ENCODE data around the gene FPR2. TPM values are rescaled to one million over a fixed set of nuclear protein-coding genes. Genes with fewer than 3 reads are reported as not detected.

FPR2 gene
- total RNA-seq, 1 donor from 2014 or later, result not detected

- TF ChIP-seq CTCF (IDR thresholded peaks at IDR 0.05; ENCODE audit: insufficient read depth, low read length, severe bottlenecking), result no peak
- Histone ChIP-seq H3K36me3 (ENCODE audit: control insufficient read depth, insufficient read depth, low read length) (no peaks in the 10 kb centered on the region), H3K4me3 (ENCODE audit: low read depth, low read length) (no peak overlapping the region), H3K27me3 (ENCODE audit: control insufficient read depth, insufficient read depth, low read length) (no peaks in the 10 kb centered on the region)
- DNase-seq (ENCODE audit: low read depth), result no peak
- no peak for FAIRE-seq
Observed at GRCh38 chr19:51743405-51743804, 17.6 kb upstream of the FPR2 start.

- TF ChIP-seq CTCF (IDR thresholded peaks at IDR 0.05; ENCODE audit: insufficient read depth, low read length, severe bottlenecking), result no peak
Observed at GRCh38 chr19:51746731-51747130, 14.2 kb upstream of the FPR2 start.

GRCh38 chr19:51749979-51750378 is 11.0 kb upstream of the FPR2 start:
- TF ChIP-seq CTCF (IDR thresholded peaks at IDR 0.05; ENCODE audit: insufficient read depth, low read length, severe bottlenecking), result no peak
- H3K36me3 ChIP-seq (ENCODE audit: control insufficient read depth, insufficient read depth, low read length), result no peaks in the 10 kb centered on the region
- no peak overlapping the region for H3K4me3 ChIP-seq (ENCODE audit: low read depth, low read length)
- H3K27me3 ChIP-seq (ENCODE audit: control insufficient read depth, insufficient read depth, low read length), result no peaks in the 10 kb centered on the region
- FAIRE-seq (no peak), DNase-seq (ENCODE audit: low read depth) (no peak)

More at GRCh38 chr19:51746731-51747130, 14.2 kb upstream of the FPR2 start:
- DNase-seq (ENCODE audit: low read depth), result no peak
- Histone ChIP-seq H3K36me3 (ENCODE audit: control insufficient read depth, insufficient read depth, low read length) (no peaks in the 10 kb centered on the region), H3K4me3 (ENCODE audit: low read depth, low read length) (no peak overlapping the region), H3K27me3 (ENCODE audit: control insufficient read depth, insufficient read depth, low read length) (no peaks in the 10 kb centered on the region)
- FAIRE-seq, result peak; percentile 62

- Histone ChIP-seq H3K27me3 (ENCODE audit: control insufficient read depth, insufficient read depth, low read length) (no peaks in the 10 kb centered on the region), H3K36me3 (ENCODE audit: control insufficient read depth, insufficient read depth, low read length) (no peaks in the 10 kb centered on the region), H3K4me3 (ENCODE audit: low read depth, low read length) (no peak overlapping the region)
- FAIRE-seq, result no peak
- no peak for TF ChIP-seq CTCF (IDR thresholded peaks at IDR 0.05; ENCODE audit: insufficient read depth, low read length, severe bottlenecking)
- no peak for DNase-seq (ENCODE audit: low read depth)
Observed at GRCh38 chr19:51750400-51751094, 10.4 kb upstream of the FPR2 start.

- DNase-seq (ENCODE audit: low read depth) (peak; percentile 10), FAIRE-seq (no peak)
- no peak for TF ChIP-seq CTCF (IDR thresholded peaks at IDR 0.05; ENCODE audit: insufficient read depth, low read length, severe bottlenecking)
- Histone ChIP-seq H3K27me3 (ENCODE audit: control insufficient read depth, insufficient read depth, low read length) (no peaks in the 10 kb centered on the region), H3K36me3 (ENCODE audit: control insufficient read depth, insufficient read depth, low read length) (no peaks in the 10 kb centered on the region), H3K4me3 (ENCODE audit: low read depth, low read length) (no peak within 1 kb of the TSS)
Observed at GRCh38 chr19:51751655-51752054, 9.3 kb upstream of the FPR2 start, which contains the start of gene FPR1. Gene FPR1, minus strand, starts transcription at chr19:51751878. Its CDS starts 4,884 bp downstream, at chr19:51746994.

- TF ChIP-seq CTCF (IDR thresholded peaks at IDR 0.05; ENCODE audit: insufficient read depth, low read length, severe bottlenecking), result no peak
- no peak for FAIRE-seq
Observed at GRCh38 chr19:51754109-51754508, 6.9 kb upstream of the FPR2 start.

More at GRCh38 chr19:51754109-51754508, 6.9 kb upstream of the FPR2 start:
- no peak for DNase-seq (ENCODE audit: low read depth)
- Histone ChIP-seq H3K27me3 (ENCODE audit: control insufficient read depth, insufficient read depth, low read length) (no peaks in the 10 kb centered on the region), H3K36me3 (ENCODE audit: control insufficient read depth, insufficient read depth, low read length) (no peaks in the 10 kb centered on the region), H3K4me3 (ENCODE audit: low read depth, low read length) (no peak overlapping the region)

Measured in bronchial epithelial cell (primary cell).